Measurements from ENCODE around the gene STK10.

Gene STK10

DNA sequence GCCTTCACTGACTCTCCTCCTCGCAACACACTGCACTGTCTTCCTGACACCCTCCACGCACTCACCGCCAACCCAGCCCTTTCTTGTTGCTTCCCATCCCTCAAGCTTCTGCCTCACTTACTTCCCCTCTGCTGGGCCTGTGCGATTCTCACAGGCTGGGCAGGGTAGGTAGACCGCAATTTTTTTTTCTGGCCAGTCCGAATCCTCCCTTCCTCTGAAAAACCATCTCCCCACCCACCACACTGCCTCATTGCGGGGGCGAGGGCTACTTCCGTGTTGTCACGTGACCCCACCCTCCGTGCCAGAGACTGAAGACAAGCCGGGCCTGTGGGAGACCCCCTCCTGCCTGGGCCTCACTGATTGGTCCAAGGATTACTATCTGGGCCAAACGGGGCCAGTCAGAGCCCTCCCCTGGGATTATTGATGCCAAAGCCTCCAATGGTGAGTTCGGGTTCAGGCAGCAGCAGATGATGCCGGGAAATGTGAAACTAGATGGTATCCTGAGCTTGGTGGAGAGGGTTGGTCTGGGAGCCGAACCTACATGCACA is 73.1 kb downstream of the STK10 start:
- H3K27ac ChIP-seq (replicated peaks): peak overlapping the region; percentile 91
- peak; percentile 98 for DNase-seq (ENCODE audit: low read depth in 1 of 2, low spot score in 1 of 2)
- no peaks in the 10 kb centered on the region for H3K27me3 ChIP-seq (ENCODE audit: insufficient read depth, poor library complexity, severe bottlenecking)
- peak overlapping the region; percentile 22 for H3K4me3 ChIP-seq (replicated peaks; ENCODE audit: insufficient read depth, low read length)
- no peak for TF ChIP-seq GABPA (IDR thresholded peaks at IDR 0.05; ENCODE audit: low read depth)
- TF ChIP-seq POLR2AphosphoS5 (IDR thresholded peaks at IDR 0.05; ENCODE audit: low read depth): peak; percentile 88
- no peak for TF ChIP-seq REST (IDR thresholded peaks at IDR 0.05; ENCODE audit: insufficient replicate concordance, low read depth)
- TF ChIP-seq SPI1 (IDR thresholded peaks at IDR 0.05; ENCODE audit: borderline replicate concordance, low read depth): peak; percentile 91
- TF ChIP-seq, protein P1, sequence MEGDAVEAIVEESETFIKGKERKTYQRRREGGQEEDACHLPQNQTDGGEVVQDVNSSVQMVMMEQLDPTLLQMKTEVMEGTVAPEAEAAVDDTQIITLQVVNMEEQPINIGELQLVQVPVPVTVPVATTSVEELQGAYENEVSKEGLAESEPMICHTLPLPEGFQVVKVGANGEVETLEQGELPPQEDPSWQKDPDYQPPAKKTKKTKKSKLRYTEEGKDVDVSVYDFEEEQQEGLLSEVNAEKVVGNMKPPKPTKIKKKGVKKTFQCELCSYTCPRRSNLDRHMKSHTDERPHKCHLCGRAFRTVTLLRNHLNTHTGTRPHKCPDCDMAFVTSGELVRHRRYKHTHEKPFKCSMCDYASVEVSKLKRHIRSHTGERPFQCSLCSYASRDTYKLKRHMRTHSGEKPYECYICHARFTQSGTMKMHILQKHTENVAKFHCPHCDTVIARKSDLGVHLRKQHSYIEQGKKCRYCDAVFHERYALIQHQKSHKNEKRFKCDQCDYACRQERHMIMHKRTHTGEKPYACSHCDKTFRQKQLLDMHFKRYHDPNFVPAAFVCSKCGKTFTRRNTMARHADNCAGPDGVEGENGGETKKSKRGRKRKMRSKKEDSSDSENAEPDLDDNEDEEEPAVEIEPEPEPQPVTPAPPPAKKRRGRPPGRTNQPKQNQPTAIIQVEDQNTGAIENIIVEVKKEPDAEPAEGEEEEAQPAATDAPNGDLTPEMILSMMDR (IDR thresholded peaks at IDR 0.05; ENCODE audit: insufficient read depth, low read length): no peak

DNA sequence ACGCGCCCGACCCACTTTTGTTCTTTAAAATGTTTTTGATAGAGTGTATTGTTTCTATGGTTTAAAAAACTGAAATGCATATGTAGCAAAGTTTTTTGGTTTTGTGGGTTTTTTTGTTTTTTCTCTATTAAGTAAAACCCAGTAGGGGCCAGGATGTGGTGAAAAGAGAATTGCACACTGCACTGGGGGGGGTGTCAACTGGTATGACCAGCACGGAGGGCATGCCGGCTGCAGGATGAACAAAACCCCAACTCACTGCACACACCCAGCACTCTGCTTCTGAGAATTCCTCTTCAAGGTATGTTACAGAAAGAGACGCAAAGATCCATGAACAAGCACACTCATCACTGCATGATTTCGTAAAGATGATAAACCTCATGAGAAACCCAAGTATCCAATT is 75.0 kb downstream of the STK10 start:
- peak in 1 of 2 experiments; percentile 94 for DNase-seq (ENCODE audit: low read depth in 1 of 2, low spot score in 1 of 2)
- H3K4me3 ChIP-seq (replicated peaks; ENCODE audit: insufficient read depth, low read length): no peak overlapping the region
- TF ChIP-seq SPI1 (IDR thresholded peaks at IDR 0.05; ENCODE audit: borderline replicate concordance, low read depth) (no peak), POLR2AphosphoS5 (IDR thresholded peaks at IDR 0.05; ENCODE audit: low read depth) (peak; percentile 44), REST (IDR thresholded peaks at IDR 0.05; ENCODE audit: insufficient replicate concordance, low read depth) (no peak), GABPA (IDR thresholded peaks at IDR 0.05; ENCODE audit: low read depth) (peak; percentile 35; the same call in 1 of the 2 replicates)
- H3K27ac ChIP-seq (replicated peaks): peak overlapping the region; percentile 91
- no peaks in the 10 kb centered on the region for H3K27me3 ChIP-seq (ENCODE audit: insufficient read depth, poor library complexity, severe bottlenecking)

DNA sequence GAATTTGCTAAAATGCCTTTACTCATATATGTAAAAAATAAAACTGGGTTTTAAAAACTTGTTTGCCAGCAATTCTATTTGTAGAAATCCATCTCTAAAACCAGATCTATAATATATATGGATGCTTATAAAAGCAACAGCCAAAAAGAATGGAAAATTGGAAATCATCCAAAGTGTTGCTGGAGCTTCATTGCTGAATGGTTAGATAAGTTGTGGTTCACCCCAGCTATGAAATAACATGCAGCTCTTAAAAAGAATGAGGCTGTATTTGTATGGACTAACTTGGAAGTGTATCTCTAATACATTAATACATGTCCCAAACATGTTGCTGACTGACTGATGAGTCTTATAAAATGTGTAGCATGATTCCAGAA is 76.2 kb downstream of the STK10 start:
- no peak for TF ChIP-seq SPI1 (IDR thresholded peaks at IDR 0.05; ENCODE audit: borderline replicate concordance, low read depth)

DNA sequence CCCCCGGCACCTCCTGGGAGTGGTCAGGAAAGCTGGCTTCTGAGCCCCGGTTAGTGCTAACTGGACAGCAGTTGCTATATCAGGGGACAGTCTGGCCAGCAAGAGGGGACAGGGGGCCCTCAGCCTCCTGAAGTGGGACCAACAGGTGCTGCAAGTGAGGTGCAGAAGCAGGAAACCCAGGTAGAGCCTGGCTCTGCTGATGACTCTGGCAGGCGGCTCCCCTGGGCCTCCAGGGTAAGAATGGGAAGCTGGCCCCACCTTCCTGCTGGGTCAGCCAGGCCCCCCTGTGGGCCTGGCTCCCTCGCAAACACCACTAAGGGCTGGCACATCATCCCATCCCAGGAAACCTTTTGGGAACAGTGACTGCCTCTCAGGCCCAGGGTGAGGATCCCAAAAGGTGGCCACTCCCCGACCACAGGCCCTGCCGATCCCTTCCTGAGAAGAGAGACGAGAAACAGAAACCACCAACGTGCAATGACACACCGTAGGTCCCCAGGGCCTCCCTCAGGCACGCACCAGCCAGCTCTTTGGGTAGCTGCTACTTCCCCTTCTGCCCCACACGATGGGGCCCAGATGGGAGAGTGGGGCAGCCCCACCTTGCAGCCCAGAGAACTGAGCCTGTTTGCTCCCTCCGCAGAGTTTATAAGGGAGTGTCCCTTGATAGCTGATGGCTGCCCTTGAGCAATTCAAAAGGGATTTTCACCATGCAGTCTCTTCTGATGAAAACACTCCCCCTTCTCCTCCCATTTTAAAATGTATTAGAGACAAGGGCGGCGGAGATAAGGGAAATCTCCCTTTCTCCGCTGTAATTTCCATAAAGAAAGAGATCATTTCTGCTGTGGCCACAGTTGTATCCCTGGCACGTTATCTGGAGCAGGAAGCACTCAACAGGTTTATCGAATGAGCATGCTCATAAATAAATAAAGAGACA is 76.8 kb downstream of the STK10 start:
- Histone ChIP-seq H3K27ac (replicated peaks) (peak overlapping the region; percentile 91), H3K4me3 (replicated peaks; ENCODE audit: insufficient read depth, low read length) (peak overlapping the region; percentile 1), H3K27me3 (ENCODE audit: insufficient read depth, poor library complexity, severe bottlenecking) (no peaks in the 10 kb centered on the region)
- peak; percentile 96 to 99 for DNase-seq (ENCODE audit: low read depth in 1 of 2, low spot score in 1 of 2)
- TF ChIP-seq GABPA (IDR thresholded peaks at IDR 0.05; ENCODE audit: low read depth): peak; percentile 21; the same call in 1 of the 2 replicates
- peak; percentile 81; the same call in 1 of the 2 replicates for TF ChIP-seq SPI1 (IDR thresholded peaks at IDR 0.05; ENCODE audit: borderline replicate concordance, low read depth)
- TF ChIP-seq, protein P1 (IDR thresholded peaks at IDR 0.05; ENCODE audit: insufficient read depth, low read length): no peak
- TF ChIP-seq REST (IDR thresholded peaks at IDR 0.05; ENCODE audit: insufficient replicate concordance, low read depth): peak; percentile 28
- TF ChIP-seq POLR2AphosphoS5 (IDR thresholded peaks at IDR 0.05; ENCODE audit: low read depth): peak; percentile 96

More for the DNA sequence above, 76.2 kb downstream of the STK10 start:
- H3K4me3 ChIP-seq (replicated peaks; ENCODE audit: insufficient read depth, low read length): no peak overlapping the region
- DNase-seq (ENCODE audit: low read depth in 1 of 2, low spot score in 1 of 2): no peak
- H3K27ac ChIP-seq (replicated peaks): peak overlapping the region; percentile 91
- no peaks in the 10 kb centered on the region for H3K27me3 ChIP-seq (ENCODE audit: insufficient read depth, poor library complexity, severe bottlenecking)
